Measurements from ENCODE around the gene ROPN1. TPM values are rescaled to one million over a fixed set of nuclear protein-coding genes. Genes with fewer than 3 reads are reported as not detected.
"Not testable (repeated sequence)": the region's sequence is repeated elsewhere in the genome, so short reads cannot be mapped to it uniquely, and the experiment has no call there.

ROPN1 gene
- polyA plus RNA-seq (ENCODE audit: low read depth in 6 of 6) = not detected

DNA sequence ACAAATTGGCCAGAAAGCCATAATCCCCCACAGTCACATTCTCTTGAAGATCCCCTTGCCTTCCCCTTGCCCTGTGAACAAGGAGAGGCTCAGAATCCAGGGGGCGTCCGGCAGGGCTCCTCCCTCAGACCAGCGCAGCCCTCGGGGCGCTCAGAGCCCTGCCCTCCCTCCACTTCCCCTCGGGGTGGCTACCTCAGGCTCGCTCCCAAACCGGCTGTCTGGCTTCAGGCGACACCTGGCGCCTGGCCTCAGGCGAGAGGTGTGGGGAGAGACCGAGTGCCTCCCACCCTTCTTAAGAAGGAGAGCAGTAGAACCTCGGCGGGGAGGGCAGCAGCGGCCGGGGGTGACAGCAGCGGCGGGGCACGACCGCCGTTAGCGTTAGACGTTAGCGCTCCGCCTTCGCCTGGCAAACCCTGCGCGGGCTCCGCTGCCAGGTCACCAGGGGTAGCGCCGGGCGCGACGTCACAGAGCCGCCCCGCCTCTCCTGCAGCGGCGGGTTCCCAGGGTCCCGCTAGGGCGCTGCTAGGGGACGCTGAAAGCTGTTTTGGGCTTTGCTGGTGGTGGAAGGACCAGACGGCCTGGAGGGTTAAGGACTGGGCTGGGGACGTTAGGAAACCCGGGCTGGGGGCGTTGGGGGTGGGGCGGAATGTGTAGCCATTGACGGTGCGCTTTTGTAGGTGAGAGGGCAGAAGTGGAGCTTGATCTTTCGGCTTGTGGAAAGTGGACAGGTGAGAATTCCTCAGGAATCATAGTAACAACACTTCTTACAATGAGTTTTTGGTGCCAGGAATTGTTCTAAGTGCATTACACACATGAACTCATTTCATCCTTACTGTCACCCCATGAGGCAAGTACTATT lies at the start of gene ROPN1:
Gene ROPN1, minus strand, starts transcription at position 395 of the 859 bp plus-strand sequence. CDS start 11,643 bp downstream, outside the sequence.
- DNase-seq, H3K36me3 Mint-ChIP-seq, H3K9me3 Mint-ChIP-seq, H3K4me1 Mint-ChIP-seq: not testable (repeated sequence)
- peak within 1 kb of the TSS in 1 of 6 donors; percentile 34 for H3K27ac Mint-ChIP-seq
- ATAC-seq (ENCODE audit: low read depth in 2 of 2) = peak; percentile 95 to 97
- peak within 1 kb of the TSS; percentile 23 to 78 (median 48) for H3K4me3 Mint-ChIP-seq
- peaks cover 28 to 35% (median 35%) of the 10 kb centered on the region in 3 donors for H3K27me3 Mint-ChIP-seq

DNA sequence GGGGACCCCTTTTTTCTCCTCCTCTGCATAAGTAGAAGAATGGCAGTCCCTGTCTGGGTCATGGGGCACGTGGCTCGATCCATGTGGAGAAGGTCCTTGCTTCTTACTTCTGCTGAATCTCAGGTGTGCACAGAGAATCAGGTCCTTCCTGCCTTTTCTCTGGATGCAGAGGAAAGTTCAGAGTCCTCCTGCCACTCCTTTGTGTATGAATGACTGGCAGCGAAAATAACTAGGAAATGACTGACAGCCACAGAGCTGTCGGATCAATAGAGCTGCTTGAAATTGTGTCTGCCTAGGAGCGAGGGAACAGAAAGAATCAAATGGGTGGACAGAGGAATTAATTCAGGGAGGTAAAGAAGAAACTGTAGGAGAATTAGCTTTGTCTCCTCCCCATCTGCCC lies 49.6 kb upstream of the ROPN1 start:
- no peaks in the 10 kb centered on the region for H3K9me3 Mint-ChIP-seq
- H3K27me3 Mint-ChIP-seq = peaks cover 9 to 22% (median 16%) of the 10 kb centered on the region in 3 donors
- DNase-seq = no peak
- no peak overlapping the region for H3K4me3 Mint-ChIP-seq
- no peaks in the 10 kb centered on the region for H3K36me3 Mint-ChIP-seq
- ATAC-seq (ENCODE audit: low read depth in 2 of 2) = no peak
- H3K27ac Mint-ChIP-seq = no peak overlapping the region
- H3K4me1 Mint-ChIP-seq = no peaks in the 10 kb centered on the region

DNA sequence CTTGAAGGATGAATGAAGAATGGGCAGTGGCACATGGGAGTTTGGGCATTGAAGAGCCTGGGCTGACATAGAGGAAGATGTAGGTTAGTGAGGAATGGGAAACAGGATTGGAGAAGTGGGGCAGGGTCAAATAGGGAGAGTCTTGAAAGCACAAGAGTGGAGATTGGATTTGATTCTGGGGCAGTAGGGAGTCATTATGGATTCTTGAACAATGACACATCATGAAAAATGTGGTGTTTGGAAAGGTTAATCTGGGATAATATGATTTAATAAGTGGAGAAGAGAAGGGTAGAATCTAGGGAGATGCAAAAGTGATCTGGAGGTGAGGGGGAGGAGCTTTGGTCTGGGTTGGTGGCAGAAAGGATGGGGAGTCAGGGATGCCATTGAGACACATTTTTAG lies 45.4 kb upstream of the ROPN1 start:
- Mint-ChIP-seq H3K36me3 (peaks cover 0 to 3% of the 10 kb centered on the region in 2 donors), H3K27me3 (peaks cover 5 to 31% (median 6%) of the 10 kb centered on the region in 3 donors), H3K9me3 (peaks cover 0 to 5% (median 3%) of the 10 kb centered on the region in 7 donors), H3K27ac (no peak overlapping the region), H3K4me3 (no peak overlapping the region), H3K4me1 (peaks cover 6 to 11% (median 10%) of the 10 kb centered on the region in 3 donors)
- no peak for DNase-seq
- ATAC-seq (ENCODE audit: low read depth in 2 of 2) = no peak

DNA sequence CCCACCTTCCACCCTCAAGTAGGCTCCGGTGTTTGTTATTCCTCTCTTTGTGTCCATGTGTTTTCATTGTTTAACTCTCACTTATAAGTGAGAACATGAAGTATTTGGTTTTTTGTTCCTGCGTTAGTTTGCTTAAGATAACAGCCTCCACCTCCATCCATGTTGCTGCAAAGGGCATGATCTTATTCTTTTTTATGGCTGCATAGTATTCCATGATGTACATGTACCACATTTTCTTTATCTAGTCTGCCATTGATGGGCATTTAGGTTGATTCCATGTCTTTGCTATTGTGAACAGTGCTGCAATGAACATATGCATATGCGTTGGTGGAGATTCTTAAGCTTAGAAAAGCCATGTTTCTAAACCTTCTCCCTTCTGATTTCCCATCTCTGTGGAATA lies 44.3 kb upstream of the ROPN1 start:
- not testable (repeated sequence) for ATAC-seq (ENCODE audit: low read depth in 2 of 2); H3K36me3 Mint-ChIP-seq; H3K9me3 Mint-ChIP-seq; DNase-seq
- H3K27ac Mint-ChIP-seq = peak overlapping the region in 1 of 6 donors; percentile 9
- H3K4me3 Mint-ChIP-seq = peak overlapping the region in 1 of 8 donors; percentile 55
- peaks cover 16 to 40% (median 17%) of the 10 kb centered on the region in 3 donors for H3K27me3 Mint-ChIP-seq
- H3K4me1 Mint-ChIP-seq = peaks cover 6 to 14% (median 14%) of the 10 kb centered on the region in 3 donors

DNA sequence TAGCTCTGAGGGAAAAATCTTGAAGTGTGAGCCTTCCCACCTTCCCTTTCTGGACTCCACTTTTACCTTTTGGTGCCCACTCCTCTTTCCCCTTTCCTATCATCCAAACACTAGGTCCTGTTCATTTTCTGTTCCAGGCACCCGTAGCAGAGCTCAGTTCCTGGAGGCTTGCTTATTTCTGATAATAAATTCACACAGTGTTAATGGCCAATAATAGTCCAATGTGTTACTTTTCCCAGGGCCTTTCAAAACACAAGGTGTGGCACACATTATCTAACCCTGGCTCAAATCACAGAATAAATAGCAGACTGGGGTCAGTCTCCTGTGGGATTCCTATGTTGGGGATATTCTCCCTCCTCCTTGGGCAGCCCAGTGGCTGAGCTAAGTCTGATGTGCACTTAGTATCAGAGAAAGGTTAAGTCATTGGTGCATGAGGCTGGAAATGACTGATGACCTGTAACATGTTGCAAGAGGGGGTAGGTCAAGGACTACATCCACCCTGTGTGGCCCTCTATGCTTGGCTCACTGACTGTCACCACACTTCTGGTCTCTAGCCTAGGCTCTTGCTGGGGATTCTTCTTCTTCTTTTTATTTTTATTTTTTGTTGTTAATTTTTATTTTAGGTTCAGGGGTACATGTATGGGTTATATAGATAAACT lies 43.7 kb upstream of the ROPN1 start:
- Mint-ChIP-seq H3K27me3 (peaks cover 22 to 46% (median 22%) of the 10 kb centered on the region in 3 donors), H3K9me3 (peaks cover 0 to 5% (median 3%) of the 10 kb centered on the region in 7 donors), H3K36me3 (peaks cover 0 to 8% of the 10 kb centered on the region in 2 donors), H3K27ac (no peak overlapping the region), H3K4me1 (peaks cover 6 to 14% (median 14%) of the 10 kb centered on the region in 3 donors), H3K4me3 (peak overlapping the region in 5 of 8 donors; percentile 52 to 82 (median 78))
- no peak for DNase-seq
- no peak for ATAC-seq (ENCODE audit: low read depth in 2 of 2)

DNA sequence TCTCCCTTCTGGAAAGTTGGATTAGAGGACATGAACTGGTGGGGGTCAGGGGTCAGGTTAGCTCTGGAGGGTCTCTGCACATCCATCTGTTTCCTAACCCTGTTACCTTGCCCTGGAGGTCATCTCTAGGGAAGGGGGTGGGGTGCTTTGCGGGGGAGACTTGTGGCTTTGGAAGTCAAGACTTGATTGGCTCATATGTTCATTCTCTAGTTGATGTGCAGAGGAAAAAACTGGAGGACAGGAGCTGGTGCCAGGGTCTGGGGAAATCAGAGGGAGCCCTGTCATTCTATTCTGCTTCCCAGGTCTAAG lies 42.9 kb upstream of the ROPN1 start:
- H3K4me1 Mint-ChIP-seq = peaks cover 6 to 14% (median 14%) of the 10 kb centered on the region in 3 donors
- peak overlapping the region; percentile 69 to 89 (median 77) for H3K4me3 Mint-ChIP-seq
- peaks cover 0 to 5% (median 3%) of the 10 kb centered on the region in 7 donors for H3K9me3 Mint-ChIP-seq
- no peak for DNase-seq
- peaks cover 0 to 8% of the 10 kb centered on the region in 2 donors for H3K36me3 Mint-ChIP-seq
- no peak for ATAC-seq (ENCODE audit: low read depth in 2 of 2)
- peaks cover 23 to 52% (median 27%) of the 10 kb centered on the region in 3 donors for H3K27me3 Mint-ChIP-seq
- peak overlapping the region in 1 of 6 donors; percentile 23 for H3K27ac Mint-ChIP-seq

DNA sequence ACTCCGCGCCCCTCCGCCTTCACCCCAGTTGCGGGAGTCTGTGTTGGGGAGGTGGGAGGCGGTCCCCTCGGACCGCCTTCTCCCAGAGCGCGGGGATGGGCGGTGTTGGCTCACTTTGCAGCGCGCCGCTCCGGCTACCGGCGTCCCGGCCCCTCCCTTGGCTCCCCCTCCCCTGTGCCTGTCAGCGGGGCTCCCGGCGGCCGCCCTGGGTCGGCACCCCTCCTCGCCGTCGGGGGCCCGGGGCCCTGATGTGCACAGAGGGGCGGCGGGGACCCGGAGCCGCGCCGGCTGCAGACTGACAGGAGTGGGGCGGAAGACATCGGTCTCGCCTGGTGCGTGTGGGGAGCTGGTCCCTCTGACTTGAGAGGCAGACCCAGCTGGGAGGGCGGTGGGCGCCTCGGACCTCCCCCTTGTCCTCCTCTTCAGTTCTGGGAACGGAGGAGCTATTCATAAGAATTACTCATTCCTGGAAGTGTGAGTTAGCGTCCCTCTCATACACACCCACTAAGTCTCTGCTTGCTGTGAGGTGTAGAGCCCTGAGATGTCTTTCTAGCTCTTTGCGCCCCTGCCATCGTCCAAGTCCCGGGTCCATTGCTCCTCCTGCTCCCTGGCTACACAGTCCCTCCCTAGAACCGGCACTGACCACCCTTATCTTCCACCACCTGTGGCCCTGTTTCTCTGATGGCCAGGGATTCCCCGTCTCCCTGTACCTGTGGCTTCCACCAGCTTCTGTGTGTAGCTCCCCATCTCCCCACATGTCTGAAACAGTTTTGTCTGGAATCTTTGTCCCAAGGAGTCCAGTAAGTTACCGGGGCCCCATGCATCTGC lies 42.3 kb upstream of the ROPN1 start:
- Mint-ChIP-seq H3K27me3 (peaks cover 24 to 55% (median 30%) of the 10 kb centered on the region in 3 donors), H3K9me3 (peaks cover 0 to 5% (median 3%) of the 10 kb centered on the region in 7 donors), H3K36me3 (peaks cover 0 to 8% of the 10 kb centered on the region in 2 donors), H3K4me1 (peaks cover 6 to 14% (median 14%) of the 10 kb centered on the region in 3 donors), H3K4me3 (peak overlapping the region; percentile 69 to 89 (median 77)), H3K27ac (no peak overlapping the region)
- ATAC-seq (ENCODE audit: low read depth in 2 of 2) (peak; percentile 7 to 28), DNase-seq (no peak)

DNA sequence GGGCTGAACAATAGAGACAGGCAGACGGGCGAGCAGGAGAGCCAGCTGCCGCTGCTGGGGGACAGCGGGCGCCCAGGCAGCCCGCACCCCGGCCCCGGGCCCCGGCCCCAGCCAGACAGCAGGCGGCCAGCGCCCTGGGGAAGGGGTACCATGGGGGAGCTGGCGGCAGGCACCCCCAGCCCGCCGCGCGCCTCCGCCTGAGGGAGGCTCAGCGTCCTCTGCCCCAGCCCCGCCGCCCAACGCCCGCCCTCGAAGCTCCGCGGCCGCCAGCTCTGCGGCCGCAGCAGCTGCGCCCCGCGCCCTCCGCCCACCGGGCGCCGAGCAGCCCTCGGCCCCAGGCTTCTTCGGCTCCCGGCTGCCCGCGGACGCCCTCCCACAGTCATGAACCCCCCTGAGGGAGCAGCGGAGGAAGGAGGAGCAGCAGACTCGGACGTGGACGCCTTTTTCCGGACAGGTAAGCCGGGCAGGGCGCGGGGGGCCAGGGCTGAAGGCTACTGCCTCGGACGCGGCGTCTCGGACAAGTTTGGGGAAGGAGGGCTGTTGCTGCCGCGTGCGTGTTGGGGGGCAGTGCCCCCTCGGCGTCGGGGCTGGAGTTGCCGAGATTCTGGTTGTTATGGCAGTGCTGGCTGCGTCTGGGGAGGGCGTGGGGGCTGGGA lies 41.6 kb upstream of the ROPN1 start, which contains the start of gene KALRN:
Gene KALRN, plus strand, starts transcription at position 10 of the 656 bp plus-strand sequence.
- peak within 1 kb of the TSS; percentile 72 to 90 (median 84) for H3K4me3 Mint-ChIP-seq
- peak within 1 kb of the TSS in 2 of 6 donors; percentile 77 to 85 for H3K27ac Mint-ChIP-seq
- H3K27me3 Mint-ChIP-seq = peaks cover 24 to 61% (median 30%) of the 10 kb centered on the region in 3 donors
- peaks cover 0 to 5% (median 3%) of the 10 kb centered on the region in 7 donors for H3K9me3 Mint-ChIP-seq
- ATAC-seq (ENCODE audit: low read depth in 2 of 2) (peak; percentile 42 to 52), DNase-seq (no peak)
- peaks cover 0 to 8% of the 10 kb centered on the region in 2 donors for H3K36me3 Mint-ChIP-seq
- peaks cover 6 to 14% (median 14%) of the 10 kb centered on the region in 3 donors for H3K4me1 Mint-ChIP-seq

DNA sequence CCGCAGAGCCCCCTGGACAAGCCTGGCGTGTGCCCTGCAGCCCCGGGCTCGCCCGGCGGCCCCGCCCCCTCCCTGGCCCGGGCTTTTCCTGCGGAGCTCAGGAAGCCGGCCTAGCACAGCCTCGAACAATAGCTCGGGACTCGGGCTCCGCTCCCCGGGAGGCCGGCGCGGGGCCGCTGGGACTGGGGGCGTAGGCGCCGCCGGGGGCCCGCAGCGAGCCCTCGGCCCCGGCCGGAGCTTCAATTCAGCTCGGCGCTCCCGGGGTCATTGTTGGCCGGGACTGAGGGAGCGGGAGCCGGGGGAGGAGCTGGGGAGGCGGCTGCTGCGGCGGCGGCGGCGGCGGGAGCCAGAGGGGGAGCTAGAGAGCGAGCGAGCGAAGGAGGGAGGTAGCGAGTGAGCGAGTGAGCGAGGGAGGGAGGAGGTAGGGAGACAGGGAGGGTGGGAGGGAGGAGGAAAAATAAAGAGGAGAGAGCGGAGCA lies 41.0 kb upstream of the ROPN1 start:
- ATAC-seq (ENCODE audit: low read depth in 2 of 2) = peak; percentile 78 to 85
- Mint-ChIP-seq H3K27ac (no peak overlapping the region), H3K4me3 (peak overlapping the region in 7 of 8 donors; percentile 24 to 79 (median 48)), H3K27me3 (peaks cover 24 to 61% (median 30%) of the 10 kb centered on the region in 3 donors), H3K9me3 (peaks cover 0 to 5% (median 3%) of the 10 kb centered on the region in 7 donors), H3K4me1 (peaks cover 6 to 14% (median 14%) of the 10 kb centered on the region in 3 donors), H3K36me3 (peaks cover 0 to 8% of the 10 kb centered on the region in 2 donors)
- peak; percentile 31 for DNase-seq

DNA sequence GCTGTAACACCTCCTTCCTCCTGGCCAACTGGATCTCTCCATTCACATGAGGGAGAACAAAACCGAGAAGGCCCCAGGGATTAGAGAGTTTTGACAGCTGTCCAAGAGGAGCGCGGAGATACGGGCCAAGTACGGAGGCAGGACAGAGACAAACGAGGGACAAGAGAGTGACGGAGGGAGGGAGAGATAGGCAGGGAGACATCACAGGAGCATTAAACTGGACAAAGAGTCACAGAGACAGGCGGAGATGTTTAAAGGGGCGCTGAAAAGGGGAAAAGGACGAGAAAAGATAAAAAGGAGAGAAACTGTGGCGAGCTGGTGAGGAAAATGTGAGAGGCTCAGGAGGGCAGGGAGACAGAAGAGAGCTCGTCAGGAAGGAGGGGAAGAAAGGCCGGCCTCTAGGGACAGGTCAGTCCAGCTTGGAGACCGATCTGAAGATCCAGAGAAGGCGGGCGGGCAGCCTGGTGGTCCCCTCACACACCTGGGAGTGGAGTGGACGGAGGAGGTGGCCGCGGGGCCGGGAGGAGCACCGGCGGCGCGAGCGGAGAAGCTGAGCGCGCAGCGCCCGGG lies 40.5 kb upstream of the ROPN1 start:
- Mint-ChIP-seq H3K4me3 (peak overlapping the region; percentile 72 to 90 (median 84)), H3K27ac (peak overlapping the region in 2 of 6 donors; percentile 77 to 85), H3K36me3 (peaks cover 0 to 8% of the 10 kb centered on the region in 2 donors), H3K27me3 (peaks cover 24 to 61% (median 30%) of the 10 kb centered on the region in 3 donors), H3K9me3 (peaks cover 0 to 5% (median 3%) of the 10 kb centered on the region in 7 donors), H3K4me1 (peaks cover 6 to 14% (median 14%) of the 10 kb centered on the region in 3 donors)
- ATAC-seq (ENCODE audit: low read depth in 2 of 2) (no peak), DNase-seq (no peak)

DNA sequence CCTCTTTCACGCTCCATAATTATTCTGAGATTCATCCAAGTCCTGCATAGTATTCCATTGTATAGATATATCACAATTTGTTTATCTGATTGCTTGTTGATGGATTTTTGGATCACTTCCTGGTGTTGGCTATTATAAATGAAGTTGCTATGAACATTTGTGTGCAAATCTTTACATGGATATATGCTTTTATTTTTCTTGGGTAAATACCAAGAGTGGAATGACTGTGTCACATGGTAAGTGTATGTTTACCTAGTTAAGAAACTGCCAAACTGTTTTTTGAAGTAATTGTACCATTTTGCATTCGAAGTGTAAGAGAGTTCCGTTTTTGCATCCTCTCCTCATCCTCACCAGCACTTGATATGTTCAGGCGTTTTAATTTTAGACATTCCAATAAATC lies 34.6 kb upstream of the ROPN1 start:
- DNase-seq = no peak
- Mint-ChIP-seq H3K4me3 (no peak overlapping the region), H3K27me3 (peaks cover 24 to 32% (median 25%) of the 10 kb centered on the region in 3 donors), H3K27ac (no peak overlapping the region), H3K36me3 (no peaks in the 10 kb centered on the region), H3K4me1 (no peaks in the 10 kb centered on the region), H3K9me3 (peaks cover 0 to 9% (median 4%) of the 10 kb centered on the region in 7 donors)
- no peak for ATAC-seq (ENCODE audit: low read depth in 2 of 2)

DNA sequence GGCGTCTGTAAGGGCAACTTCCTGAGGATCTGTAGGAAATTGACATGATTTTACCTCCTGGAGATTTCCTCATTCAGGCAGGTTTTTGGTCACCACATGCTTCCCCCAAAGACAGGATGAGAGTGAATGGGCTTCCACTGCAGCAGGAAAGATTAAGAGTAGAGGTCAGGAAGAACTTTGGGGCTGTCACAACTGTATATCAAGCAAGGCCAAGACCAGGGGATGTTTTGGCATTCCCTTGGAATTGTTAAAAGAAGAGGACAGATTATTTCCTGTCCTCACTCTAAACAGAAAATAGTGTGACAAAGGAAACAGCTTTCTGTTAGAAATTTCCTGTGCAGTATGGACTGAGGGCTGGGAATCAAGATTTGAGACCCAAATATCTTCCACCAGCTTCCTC lies 31.6 kb upstream of the ROPN1 start:
- DNase-seq; ATAC-seq (ENCODE audit: low read depth in 2 of 2); H3K4me1 Mint-ChIP-seq; H3K36me3 Mint-ChIP-seq; H3K27ac Mint-ChIP-seq; H3K4me3 Mint-ChIP-seq: not testable (repeated sequence)
- Mint-ChIP-seq H3K9me3 (peaks cover 3 to 18% (median 8%) of the 10 kb centered on the region in 7 donors), H3K27me3 (peaks cover 19 to 29% (median 25%) of the 10 kb centered on the region in 3 donors)

Data from naive B cell (primary cell).